Activated naive CD8-positive, alpha-beta T cell (primary cell): ENCODE data around the gene BTBD17.

Experiments
- H3K27ac Mint-ChIP-seq: one replicate; pipeline ENCODE4 v1.8.0; 2021; ENCODE audit warnings: mixed read lengths
- H3K27me3 Mint-ChIP-seq: one replicate; pipeline ENCODE4 v1.8.0; 2021; ENCODE audit warnings: mixed read lengths
- H3K36me3 Mint-ChIP-seq: one replicate; pipeline ENCODE4 v1.8.0; 2021; ENCODE audit warnings: mixed read lengths
- H3K4me1 Mint-ChIP-seq: one replicate; pipeline ENCODE4 v1.8.0; 2021; ENCODE audit warnings: low read depth, mixed read lengths
- H3K4me3 Mint-ChIP-seq: one replicate; pipeline ENCODE4 v1.8.0; 2021; ENCODE audit warnings: mild to moderate bottlenecking, mixed read lengths
- H3K9me3 Mint-ChIP-seq: one replicate; pipeline ENCODE4 v1.8.0; 2021; ENCODE audit warnings: low read depth, mixed read lengths

The BTBD17 gene

DNA sequence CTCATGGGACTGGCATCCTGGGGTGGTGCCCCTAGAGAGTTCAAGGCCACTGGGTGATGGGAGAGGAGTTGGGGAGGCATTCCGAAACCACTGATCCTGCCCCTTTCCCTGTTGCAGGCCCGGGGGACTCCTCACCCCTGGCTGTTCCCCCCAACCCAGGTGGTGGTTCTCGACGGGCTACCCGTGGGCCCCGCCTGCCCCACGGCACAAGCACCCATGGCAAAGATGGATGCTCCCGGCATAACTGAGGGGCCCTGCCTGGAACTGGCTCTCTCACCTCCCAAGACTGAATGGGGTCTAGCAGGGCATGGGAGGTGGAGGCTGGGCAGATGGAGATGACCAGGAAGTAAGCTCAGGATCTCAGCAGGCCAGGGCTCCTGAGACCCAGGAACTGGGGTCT, 6.6 kb downstream of the BTBD17 start:
- peaks cover 11% of the 10 kb centered on the region for H3K4me1 Mint-ChIP-seq
- no peak overlapping the region for H3K4me3 Mint-ChIP-seq
- H3K9me3 Mint-ChIP-seq, result no peaks in the 10 kb centered on the region
- H3K27me3 Mint-ChIP-seq, result peaks cover 25% of the 10 kb centered on the region
- no peaks in the 10 kb centered on the region for H3K36me3 Mint-ChIP-seq
- H3K27ac Mint-ChIP-seq, result no peak overlapping the region

DNA sequence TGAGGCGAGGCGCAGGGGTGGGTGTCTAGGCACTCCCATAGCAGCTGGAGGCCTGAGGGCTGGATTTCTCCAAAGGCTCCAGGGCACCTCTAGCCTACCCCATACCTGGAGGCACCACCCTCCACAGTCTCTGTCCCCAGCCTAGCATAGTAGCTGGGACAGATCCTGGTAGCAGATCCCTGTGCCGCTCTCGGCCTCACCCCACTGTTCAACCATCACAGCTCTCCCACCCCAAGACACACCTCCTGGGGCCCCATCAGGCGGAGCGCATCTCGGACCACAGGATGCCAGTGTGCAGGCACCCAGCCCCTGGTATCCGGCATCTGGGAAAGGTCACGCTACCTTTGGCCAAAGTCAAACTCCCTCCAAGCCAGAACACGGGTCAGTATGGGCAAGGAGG, 7.1 kb downstream of the BTBD17 start:
- Mint-ChIP-seq H3K27me3 (peaks cover 26% of the 10 kb centered on the region), H3K36me3 (no peaks in the 10 kb centered on the region), H3K4me1 (peaks cover 11% of the 10 kb centered on the region), H3K9me3 (no peaks in the 10 kb centered on the region), H3K27ac (no peak overlapping the region), H3K4me3 (no peak overlapping the region)

DNA sequence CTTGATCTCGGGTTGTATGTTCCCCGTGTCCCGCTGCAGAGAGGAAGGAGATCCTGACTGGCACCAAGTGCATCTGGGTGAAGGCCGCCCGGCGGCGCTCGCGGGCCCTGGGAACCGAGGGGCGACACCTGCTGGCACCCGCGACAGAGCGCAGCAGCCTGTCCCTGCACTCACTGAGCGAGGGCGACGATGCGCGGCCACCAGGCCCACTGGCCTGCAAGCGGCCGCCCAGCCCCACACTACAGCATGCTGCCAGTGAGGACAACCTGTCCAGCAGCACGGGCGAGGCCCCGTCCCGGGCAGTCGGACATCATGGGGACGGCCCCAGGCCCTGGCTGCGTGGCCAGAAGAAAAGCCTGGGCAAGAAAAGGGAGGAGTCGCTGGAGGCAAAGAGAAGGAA, 7.5 kb downstream of the BTBD17 start:
- Mint-ChIP-seq H3K27me3 (peaks cover 25% of the 10 kb centered on the region), H3K36me3 (no peaks in the 10 kb centered on the region), H3K4me3 (no peak overlapping the region), H3K4me1 (peaks cover 11% of the 10 kb centered on the region), H3K9me3 (no peaks in the 10 kb centered on the region), H3K27ac (no peak overlapping the region)

DNA sequence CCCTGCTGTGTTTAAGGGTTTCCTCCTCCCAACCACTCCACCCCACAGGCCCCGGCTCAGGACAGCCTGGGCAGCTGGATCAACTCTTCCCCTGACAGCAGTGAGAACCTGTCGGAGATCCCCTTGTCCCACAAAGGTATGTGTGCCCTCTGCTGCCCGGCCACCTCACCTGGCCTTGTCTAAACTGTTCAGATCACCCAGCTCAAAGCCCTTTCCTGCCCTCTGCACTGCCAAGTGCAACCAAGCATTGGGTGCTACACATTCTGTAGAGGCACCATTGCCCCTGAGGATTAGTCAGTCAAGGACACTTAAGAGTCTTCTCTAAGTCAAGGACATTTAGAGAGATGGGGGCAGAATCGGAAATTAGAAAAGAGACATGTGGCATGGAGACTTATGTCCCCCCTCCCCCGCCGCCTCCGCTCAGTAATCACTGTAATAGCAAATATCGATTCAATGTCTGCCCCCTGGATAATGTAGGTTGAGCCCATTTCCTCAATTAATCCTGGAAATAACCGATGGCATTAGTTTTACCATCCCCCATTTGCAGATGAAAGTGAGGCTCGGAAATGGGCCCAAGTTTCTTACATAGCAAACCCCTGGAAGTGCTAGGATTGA, 8.1 kb downstream of the BTBD17 start:
- Mint-ChIP-seq H3K4me3 (no peak overlapping the region), H3K27ac (no peak overlapping the region), H3K9me3 (no peaks in the 10 kb centered on the region), H3K4me1 (peaks cover 10% of the 10 kb centered on the region), H3K36me3 (no peaks in the 10 kb centered on the region), H3K27me3 (peaks cover 21% of the 10 kb centered on the region)

DNA sequence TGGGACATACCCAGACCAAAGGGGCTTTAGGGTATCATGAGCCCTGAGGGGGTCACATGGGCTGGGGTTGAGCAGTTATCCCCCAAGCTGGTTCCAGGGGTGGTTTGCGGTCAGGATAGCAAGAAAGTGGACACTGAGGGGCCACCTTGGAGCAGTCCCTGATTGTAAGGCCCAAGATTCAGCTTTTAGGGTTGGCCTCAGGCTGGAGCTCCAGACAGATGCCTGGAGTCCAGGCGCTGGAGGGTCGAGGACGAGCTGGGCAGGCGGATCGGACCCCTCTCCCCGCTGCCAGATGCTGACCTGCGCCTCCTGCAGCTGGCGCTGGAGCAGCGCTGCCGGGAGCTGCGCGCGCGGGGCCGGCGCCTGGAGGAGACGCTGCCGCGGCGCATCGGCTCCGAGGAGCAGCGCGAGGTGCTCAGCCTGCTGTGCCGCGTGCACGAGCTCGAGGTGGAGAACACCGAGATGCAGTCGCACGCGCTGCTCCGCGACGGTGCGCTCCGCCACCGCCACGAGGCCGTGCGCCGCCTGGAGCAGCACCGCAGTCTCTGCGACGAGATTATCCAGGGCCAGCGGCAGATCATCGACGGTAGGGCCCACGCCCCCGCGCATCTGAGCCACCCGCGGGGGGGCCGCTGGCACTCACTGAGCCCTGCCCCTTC, 10.0 kb downstream of the BTBD17 start:
- Mint-ChIP-seq H3K27ac (no peak overlapping the region), H3K9me3 (no peaks in the 10 kb centered on the region), H3K4me1 (peaks cover 6% of the 10 kb centered on the region), H3K27me3 (peaks cover 18% of the 10 kb centered on the region), H3K36me3 (no peaks in the 10 kb centered on the region), H3K4me3 (no peak overlapping the region)

DNA sequence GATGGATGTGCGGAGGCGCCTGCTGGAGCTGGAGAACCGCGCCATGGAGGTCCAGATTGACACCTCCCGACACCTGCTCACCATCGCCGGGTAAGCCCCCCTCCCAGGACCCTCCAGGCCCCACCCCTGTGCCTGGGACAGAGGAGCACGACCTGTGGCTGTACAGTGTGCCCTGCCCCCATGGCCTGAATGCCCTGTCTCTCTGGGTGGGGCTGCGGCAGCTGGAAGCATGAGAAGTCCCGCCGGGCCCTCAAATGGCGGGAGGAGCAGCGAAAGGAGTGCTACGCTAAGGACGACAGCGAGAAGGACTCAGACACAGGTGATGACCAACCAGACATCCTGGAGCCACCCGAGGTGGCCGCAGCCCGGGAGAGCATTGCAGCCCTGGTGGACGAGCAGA, 11.2 kb downstream of the BTBD17 start:
- Mint-ChIP-seq H3K4me3 (no peak overlapping the region), H3K27ac (no peak overlapping the region), H3K27me3 (peaks cover 14% of the 10 kb centered on the region), H3K9me3 (no peaks in the 10 kb centered on the region), H3K36me3 (no peaks in the 10 kb centered on the region), H3K4me1 (peaks cover 6% of the 10 kb centered on the region)

DNA sequence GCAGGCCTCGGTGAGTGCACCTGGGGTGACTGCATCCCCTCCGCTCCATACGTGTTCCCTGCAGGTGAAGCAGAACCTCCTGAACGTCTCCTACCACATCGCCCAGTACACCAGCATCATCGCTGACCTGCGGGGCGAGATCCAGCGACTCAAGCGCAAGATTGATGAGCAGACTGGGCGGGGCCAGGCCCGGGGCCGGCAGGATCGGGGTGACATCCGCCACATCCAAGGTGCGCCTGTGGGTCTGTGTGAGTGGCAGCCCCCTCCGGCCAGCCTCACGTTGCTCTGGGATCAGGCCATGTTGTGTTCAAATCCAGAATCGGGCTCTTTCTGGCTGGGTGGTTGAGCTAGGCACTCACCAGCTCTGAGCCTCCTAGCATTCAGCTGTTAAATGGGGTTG, 12.5 kb downstream of the BTBD17 start:
- Mint-ChIP-seq H3K36me3 (no peaks in the 10 kb centered on the region), H3K27ac (no peak overlapping the region), H3K9me3 (no peaks in the 10 kb centered on the region), H3K4me3 (no peak overlapping the region), H3K27me3 (peaks cover 11% of the 10 kb centered on the region), H3K4me1 (peaks cover 6% of the 10 kb centered on the region)

DNA sequence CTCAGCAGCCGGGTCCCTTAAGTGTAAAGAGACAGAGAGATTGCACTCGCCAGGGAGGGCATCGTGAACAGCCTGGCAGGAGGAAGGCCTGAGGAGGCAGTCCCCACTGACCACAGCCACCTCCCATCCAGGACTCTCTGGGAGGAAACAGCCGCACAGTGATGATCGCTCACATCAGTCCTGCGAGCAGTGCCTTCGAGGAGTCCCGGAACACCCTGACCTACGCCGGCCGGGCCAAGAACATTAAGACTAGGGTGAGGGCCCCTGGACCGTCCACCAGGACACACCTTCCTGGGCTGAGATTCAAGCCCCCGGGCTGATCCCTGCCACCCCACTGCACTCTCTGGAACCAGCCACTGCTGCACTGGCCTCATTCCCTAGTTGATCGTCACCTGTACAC, 14.0 kb downstream of the BTBD17 start:
- H3K27me3 Mint-ChIP-seq, result peaks cover 4% of the 10 kb centered on the region
- H3K27ac Mint-ChIP-seq, result no peak overlapping the region
- no peaks in the 10 kb centered on the region for H3K4me1 Mint-ChIP-seq
- no peaks in the 10 kb centered on the region for H3K36me3 Mint-ChIP-seq
- H3K9me3 Mint-ChIP-seq, result no peaks in the 10 kb centered on the region
- H3K4me3 Mint-ChIP-seq, result no peak overlapping the region

DNA sequence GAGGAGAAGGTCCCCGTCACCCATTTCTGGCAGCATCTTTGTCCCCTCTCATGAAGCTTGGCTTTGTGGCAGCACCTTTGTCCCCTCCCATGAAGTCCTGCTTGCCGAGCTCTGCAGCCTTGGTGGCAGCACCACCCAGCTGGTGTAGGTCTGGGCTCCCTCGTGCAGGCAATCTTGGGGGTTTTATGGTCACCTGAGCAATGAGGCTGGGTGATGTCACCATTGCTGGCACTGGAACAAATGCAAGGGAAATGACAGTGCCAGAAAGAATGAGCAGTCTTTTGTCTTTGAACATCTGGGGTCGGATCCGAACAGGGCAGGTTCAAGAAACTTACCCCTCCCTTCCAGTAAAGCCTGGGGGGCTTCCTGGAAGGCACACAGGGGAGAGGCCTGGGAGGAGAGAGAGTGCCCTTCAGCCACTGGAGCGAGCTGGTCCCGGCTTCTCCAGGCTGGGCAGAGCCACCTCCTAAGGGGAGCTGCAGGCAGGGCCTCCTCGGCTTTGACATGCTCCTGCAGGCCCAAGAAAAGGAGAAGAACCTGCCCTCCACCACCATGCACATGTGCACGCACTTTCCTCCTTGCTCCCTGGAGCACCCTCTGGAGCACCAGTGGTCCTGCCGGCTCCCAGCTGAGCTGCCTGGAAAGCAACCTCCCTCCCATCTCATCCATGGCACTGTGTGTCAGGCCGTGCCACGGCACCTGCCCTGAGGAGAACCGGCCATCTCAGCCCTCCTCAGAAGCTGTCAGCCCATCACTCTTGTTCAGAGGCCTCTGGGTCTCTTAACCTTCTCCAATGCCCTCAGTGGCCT, 16.0 kb downstream of the BTBD17 start:
- H3K4me3 Mint-ChIP-seq, result no peak overlapping the region
- H3K27ac Mint-ChIP-seq, result no peak overlapping the region
- H3K4me1 Mint-ChIP-seq, result no peaks in the 10 kb centered on the region
- H3K9me3 Mint-ChIP-seq, result no peaks in the 10 kb centered on the region
- H3K27me3 Mint-ChIP-seq, result peaks cover 4% of the 10 kb centered on the region
- no peaks in the 10 kb centered on the region for H3K36me3 Mint-ChIP-seq

DNA sequence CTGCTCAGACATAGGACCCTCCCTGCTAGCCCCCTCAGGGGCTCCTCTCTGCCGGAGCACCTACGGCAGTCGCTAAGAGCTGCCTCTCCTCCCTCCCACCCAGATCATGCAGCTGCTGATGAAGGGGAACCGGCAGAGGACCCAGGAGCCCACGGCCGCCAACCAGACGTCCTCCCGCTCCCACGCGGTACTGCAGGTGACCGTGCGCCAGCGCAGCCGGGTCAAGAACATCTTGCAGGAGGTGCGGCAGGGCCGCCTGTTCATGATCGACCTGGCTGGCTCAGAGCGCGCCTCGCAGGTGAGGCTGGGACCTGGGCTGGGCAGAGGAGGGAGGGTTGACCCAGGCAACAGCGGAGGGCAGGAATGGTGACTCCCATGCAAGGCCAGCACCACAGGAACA, 17.0 kb downstream of the BTBD17 start:
- no peak overlapping the region for H3K4me3 Mint-ChIP-seq

DNA sequence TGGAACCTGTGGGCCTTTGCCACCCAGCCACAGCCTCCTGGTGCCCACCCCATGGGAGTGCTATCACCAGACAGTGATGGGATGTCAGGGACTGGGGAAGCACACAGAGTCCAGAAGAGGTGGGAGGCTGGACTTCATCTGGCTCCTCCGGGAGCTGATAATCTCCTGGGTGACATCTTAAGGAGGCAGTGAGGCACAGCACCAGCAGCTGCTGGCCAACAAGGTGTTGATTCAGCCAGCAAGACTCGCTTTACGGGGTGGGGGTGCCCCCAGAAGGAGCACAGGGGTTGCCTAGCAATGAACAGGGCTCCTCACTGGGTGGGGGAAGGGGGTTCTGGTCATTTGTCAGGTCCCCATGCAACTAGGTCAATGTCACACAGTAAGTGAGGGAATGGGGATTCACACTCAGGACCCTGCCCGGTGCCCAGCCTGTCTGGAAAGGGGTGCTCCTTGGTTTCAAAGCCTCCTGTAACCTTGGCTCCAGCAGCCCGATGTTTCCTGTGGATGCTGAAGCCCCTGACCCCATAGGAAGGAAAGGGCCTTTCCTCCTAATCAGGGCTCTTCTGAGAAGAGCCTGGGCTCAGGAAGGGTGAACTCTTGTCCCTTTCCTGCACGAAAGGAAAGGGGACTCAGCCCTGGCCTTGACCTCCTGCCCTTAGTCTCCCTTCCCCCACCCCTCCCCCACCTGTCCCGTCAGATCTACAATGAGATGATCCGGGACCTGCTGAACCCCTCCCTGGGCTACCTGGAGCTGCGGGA, 18.0 kb downstream of the BTBD17 start:
- no peaks in the 10 kb centered on the region for H3K4me1 Mint-ChIP-seq
- peaks cover 2% of the 10 kb centered on the region for H3K27me3 Mint-ChIP-seq
- H3K9me3 Mint-ChIP-seq, result no peaks in the 10 kb centered on the region
- no peaks in the 10 kb centered on the region for H3K36me3 Mint-ChIP-seq
- no peak overlapping the region for H3K27ac Mint-ChIP-seq
- no peak overlapping the region for H3K4me3 Mint-ChIP-seq

More for the DNA sequence above, 17.0 kb downstream of the BTBD17 start:
- H3K4me1 Mint-ChIP-seq, result no peaks in the 10 kb centered on the region
- H3K27me3 Mint-ChIP-seq, result peaks cover 2% of the 10 kb centered on the region
- no peaks in the 10 kb centered on the region for H3K36me3 Mint-ChIP-seq
- H3K27ac Mint-ChIP-seq, result no peak overlapping the region
- no peaks in the 10 kb centered on the region for H3K9me3 Mint-ChIP-seq

DNA sequence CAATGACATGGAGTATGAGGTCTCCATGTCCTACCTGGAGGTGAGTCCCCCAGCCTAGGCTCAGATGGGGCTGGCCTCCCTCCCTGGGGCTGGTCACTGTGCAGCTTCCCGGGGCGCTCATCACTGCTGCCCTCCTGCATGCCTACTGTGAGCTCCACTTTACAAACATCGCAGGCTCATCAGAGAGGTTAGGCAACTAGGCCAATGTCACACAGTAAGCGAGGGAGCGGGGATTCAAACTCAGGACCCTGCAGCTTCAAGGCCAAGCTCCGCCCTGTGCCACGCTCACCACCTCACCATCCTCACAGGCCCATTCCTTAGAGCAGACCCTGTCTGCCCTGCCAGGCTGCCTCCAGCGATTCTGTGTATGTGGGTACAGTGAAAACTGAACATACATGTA, 18.5 kb downstream of the BTBD17 start:
- no peaks in the 10 kb centered on the region for H3K9me3 Mint-ChIP-seq

DNA sequence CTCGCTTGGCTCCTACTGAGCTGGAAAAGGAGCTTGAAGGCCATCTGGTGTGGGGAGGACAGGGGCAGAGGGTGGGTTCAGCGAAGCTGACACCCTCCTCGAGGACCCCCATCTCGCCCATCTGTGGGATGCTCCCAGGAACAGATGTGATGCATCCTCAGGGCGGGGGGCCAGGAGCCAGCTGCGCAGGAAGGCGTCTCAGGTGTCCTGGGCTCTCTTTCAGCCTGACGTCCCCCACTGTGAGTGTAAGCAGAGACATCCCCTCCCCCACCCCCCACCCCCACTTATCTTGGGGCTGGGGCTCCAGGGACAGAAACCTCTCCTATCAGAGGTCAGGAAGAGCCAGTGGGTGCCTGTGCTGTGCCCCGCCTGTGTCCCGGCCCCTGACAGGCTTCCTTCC, 19.4 kb downstream of the BTBD17 start:
- H3K27ac Mint-ChIP-seq, result no peak overlapping the region
- no peak overlapping the region for H3K4me3 Mint-ChIP-seq
- no peaks in the 10 kb centered on the region for H3K9me3 Mint-ChIP-seq
- no peaks in the 10 kb centered on the region for H3K4me1 Mint-ChIP-seq
- H3K36me3 Mint-ChIP-seq, result no peaks in the 10 kb centered on the region
- H3K27me3 Mint-ChIP-seq, result no peaks in the 10 kb centered on the region

More for the DNA sequence above, 18.5 kb downstream of the BTBD17 start:
- Mint-ChIP-seq H3K27me3 (peaks cover 2% of the 10 kb centered on the region), H3K36me3 (no peaks in the 10 kb centered on the region), H3K4me3 (no peak overlapping the region), H3K27ac (no peak overlapping the region), H3K4me1 (no peaks in the 10 kb centered on the region)

DNA sequence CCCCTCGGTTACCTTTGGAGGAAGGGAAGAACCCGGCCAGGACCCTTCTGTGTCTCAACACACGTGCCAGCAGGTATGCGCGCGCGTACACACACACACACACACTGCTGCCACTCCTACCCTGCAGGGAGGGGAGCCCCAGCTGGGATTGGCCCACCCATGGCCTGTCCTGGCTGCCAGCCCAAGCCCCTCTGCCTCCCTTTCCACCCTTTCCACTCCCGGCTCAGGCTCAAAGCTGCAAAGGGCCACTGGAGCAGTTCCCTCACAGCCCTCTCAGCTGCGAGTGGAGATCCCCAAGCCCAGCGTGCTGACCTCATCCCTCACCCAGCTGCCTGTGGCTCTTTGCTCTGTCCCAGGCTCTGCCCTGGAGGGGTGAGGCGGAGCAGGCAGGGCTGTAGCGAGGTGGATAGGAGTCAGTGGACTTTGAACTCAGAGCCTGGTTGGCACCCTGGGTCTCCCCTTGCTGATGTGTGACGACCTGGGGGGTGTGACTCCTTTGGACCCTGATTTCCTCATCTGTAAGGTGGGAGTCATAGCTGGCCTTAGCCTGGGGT, 21.1 kb downstream of the BTBD17 start:
- Mint-ChIP-seq H3K36me3 (no peaks in the 10 kb centered on the region), H3K4me1 (no peaks in the 10 kb centered on the region), H3K4me3 (no peak overlapping the region), H3K27me3 (no peaks in the 10 kb centered on the region), H3K9me3 (no peaks in the 10 kb centered on the region), H3K27ac (no peak overlapping the region)
